Effector memory CD4-positive, alpha-beta T cell (primary cell): Measurements from ENCODE around the gene USP9X.

ENCODE experiments used
- DNase-seq, 3 donors: peaks; one replicate each; pipeline ENCODE4 v3.0.0-alpha.2; 2020
- H3K27ac ChIP-seq: 2 replicates; pipeline ENCODE4 v1.7.0; 2013; ENCODE audit warnings: mild to moderate bottlenecking, low read length, moderate library complexity; ENCODE audit not compliant: insufficient read depth, poor library complexity, severe bottlenecking
- H3K27me3 ChIP-seq: replicated peaks from 2 replicates; pipeline ENCODE4 v1.7.0; 2013; ENCODE audit warnings: mild to moderate bottlenecking, low read length; ENCODE audit not compliant: insufficient read depth, control insufficient read depth, poor library complexity, severe bottlenecking
- H3K36me3 ChIP-seq: 2 replicates; pipeline ENCODE4 v1.7.0; 2013; ENCODE audit warnings: mild to moderate bottlenecking, low read length, moderate library complexity; ENCODE audit not compliant: control insufficient read depth, insufficient read depth
- H3K4me1 ChIP-seq: 2 replicates; pipeline ENCODE4 v1.7.0; 2013; ENCODE audit warnings: low read length, mild to moderate bottlenecking; ENCODE audit not compliant: control insufficient read depth, insufficient read depth, poor library complexity, severe bottlenecking
- H3K4me3 ChIP-seq: 2 replicates; pipeline ENCODE4 v1.7.0; 2013; ENCODE audit warnings: low read length, low read depth, mild to moderate bottlenecking; ENCODE audit not compliant: insufficient read depth, poor library complexity, severe bottlenecking
- H3K9me3 ChIP-seq: 2 replicates; pipeline ENCODE4 v1.7.0; 2013; ENCODE audit warnings: mild to moderate bottlenecking, low read length, moderate library complexity; ENCODE audit not compliant: control insufficient read depth

USP9X gene

GRCh38 chrX:41085512-41085877 is 250 bp downstream of the USP9X start:
- Histone ChIP-seq H3K9me3 (no peaks in the 10 kb centered on the region), H3K36me3 (no peaks in the 10 kb centered on the region), H3K4me1 (peaks cover 8% of the 10 kb centered on the region), H3K27me3 (no peaks in the 10 kb centered on the region), H3K4me3 (peak overlapping the region; percentile 76), H3K27ac (peak overlapping the region; percentile 97)
- DNase-seq = peak; percentile 52 to 73 (median 57)

- peak; percentile 11 to 43 (median 31) for DNase-seq
- Histone ChIP-seq H3K36me3 (no peaks in the 10 kb centered on the region), H3K4me3 (peak overlapping the region; percentile 76), H3K27me3 (no peaks in the 10 kb centered on the region), H3K27ac (peak overlapping the region; percentile 97), H3K4me1 (peaks cover 8% of the 10 kb centered on the region), H3K9me3 (no peaks in the 10 kb centered on the region)
Observed at GRCh38 chrX:41085878-41086626, 807 bp downstream of the USP9X start.

- Histone ChIP-seq H3K4me1 (peaks cover 8% of the 10 kb centered on the region), H3K36me3 (no peaks in the 10 kb centered on the region), H3K9me3 (no peaks in the 10 kb centered on the region), H3K27ac (peak overlapping the region; percentile 97), H3K27me3 (no peaks in the 10 kb centered on the region), H3K4me3 (peak overlapping the region; percentile 76)
- DNase-seq = no peak
Observed at GRCh38 chrX:41086627-41086932, 1.3 kb downstream of the USP9X start.

GRCh38 chrX:41087201-41087600 is 2.0 kb downstream of the USP9X start:
- H3K4me1 ChIP-seq = peaks cover 8% of the 10 kb centered on the region
- no peaks in the 10 kb centered on the region for H3K36me3 ChIP-seq
- H3K9me3 ChIP-seq = no peaks in the 10 kb centered on the region
- DNase-seq = no peak
- no peaks in the 10 kb centered on the region for H3K27me3 ChIP-seq
- peak overlapping the region; percentile 97 for H3K27ac ChIP-seq
- H3K4me3 ChIP-seq = peak overlapping the region; percentile 76

- no peak for DNase-seq
- H3K36me3 ChIP-seq = no peaks in the 10 kb centered on the region
- H3K27ac ChIP-seq = no peak overlapping the region
- no peaks in the 10 kb centered on the region for H3K9me3 ChIP-seq
- H3K4me1 ChIP-seq = peaks cover 8% of the 10 kb centered on the region
- H3K27me3 ChIP-seq = no peaks in the 10 kb centered on the region
- H3K4me3 ChIP-seq = no peak overlapping the region
Observed at GRCh38 chrX:41090568-41091238, 5.5 kb downstream of the USP9X start.

- Histone ChIP-seq H3K9me3 (no peaks in the 10 kb centered on the region), H3K27ac (no peak overlapping the region), H3K36me3 (no peaks in the 10 kb centered on the region), H3K4me1 (peaks cover 8% of the 10 kb centered on the region), H3K4me3 (no peak overlapping the region), H3K27me3 (no peaks in the 10 kb centered on the region)
- DNase-seq = no peak
Observed at GRCh38 chrX:41092776-41093175, 7.5 kb downstream of the USP9X start.

GRCh38 chrX:41095174-41095573 is 9.9 kb downstream of the USP9X start:
- H3K27ac ChIP-seq = no peak overlapping the region
- H3K4me1 ChIP-seq = no peaks in the 10 kb centered on the region
- H3K36me3 ChIP-seq = no peaks in the 10 kb centered on the region
- no peaks in the 10 kb centered on the region for H3K9me3 ChIP-seq
- H3K27me3 ChIP-seq = no peaks in the 10 kb centered on the region
- no peak for DNase-seq
- H3K4me3 ChIP-seq = no peak overlapping the region

GRCh38 chrX:41095908-41096307 is 10.7 kb downstream of the USP9X start:
- no peaks in the 10 kb centered on the region for H3K36me3 ChIP-seq
- H3K4me1 ChIP-seq = no peaks in the 10 kb centered on the region
- no peak overlapping the region for H3K27ac ChIP-seq
- DNase-seq = no peak
- no peaks in the 10 kb centered on the region for H3K27me3 ChIP-seq
- no peak overlapping the region for H3K4me3 ChIP-seq
- no peaks in the 10 kb centered on the region for H3K9me3 ChIP-seq

- H3K4me1 ChIP-seq = no peaks in the 10 kb centered on the region
Observed at GRCh38 chrX:41096339-41096955, 11.2 kb downstream of the USP9X start.

GRCh38 chrX:41097326-41097725 is 12.1 kb downstream of the USP9X start:
- Histone ChIP-seq H3K36me3 (no peaks in the 10 kb centered on the region), H3K4me3 (no peak overlapping the region), H3K27ac (no peak overlapping the region), H3K4me1 (no peaks in the 10 kb centered on the region), H3K27me3 (no peaks in the 10 kb centered on the region), H3K9me3 (no peaks in the 10 kb centered on the region)
- DNase-seq = no peak

More at GRCh38 chrX:41096339-41096955, 11.2 kb downstream of the USP9X start:
- Histone ChIP-seq H3K9me3 (no peaks in the 10 kb centered on the region), H3K4me3 (no peak overlapping the region), H3K36me3 (no peaks in the 10 kb centered on the region), H3K27ac (no peak overlapping the region), H3K27me3 (no peaks in the 10 kb centered on the region)
- no peak for DNase-seq
